Activated CD4-positive, CD25-positive, alpha-beta regulatory T cell treated with anti-CD3 and anti-CD28 coated beads, Interleukin-2, amount 50 U/mL, for 24 hours (primary cell): ENCODE measurements around the gene CLIP1.
"Not testable (repeated sequence)": the region's sequence is repeated elsewhere in the genome, so short reads cannot be mapped to it uniquely, and the experiment has no call there.

Experiments
- ATAC-seq, 2 donors: fragments of 150-1000 bp; cut with Tn5 transposase; one replicate each; pipeline ENCODE4 v1.10.0; 2021; ENCODE audit warnings: mild to moderate bottlenecking in 1 of 2, moderate library complexity in 1 of 2

The CLIP1 gene

DNA sequence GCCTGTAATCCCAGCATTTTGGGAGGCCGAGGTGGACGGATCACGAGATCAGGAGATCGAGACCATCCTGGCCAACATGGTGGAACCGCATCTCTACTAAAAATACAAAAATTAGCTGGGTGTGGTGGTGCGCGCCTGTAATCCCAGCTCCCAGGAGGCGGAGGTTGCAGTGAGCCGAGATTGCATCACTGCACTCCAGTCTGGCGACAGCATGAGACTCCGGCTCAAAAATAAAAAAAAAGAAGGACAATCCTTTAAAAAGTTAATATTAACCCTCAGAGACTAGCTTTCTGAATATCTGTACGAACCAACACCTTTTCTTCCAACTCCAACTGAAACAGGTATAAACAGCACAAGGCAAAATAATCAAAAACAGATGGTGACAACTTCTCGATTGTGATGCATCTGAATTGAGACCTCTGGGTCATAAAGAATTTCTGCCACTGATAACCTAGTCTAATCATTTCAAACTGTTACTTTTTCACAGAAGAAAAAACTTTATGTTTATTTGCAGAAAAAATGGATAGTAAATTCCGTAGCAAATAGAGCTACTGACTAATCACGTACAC, 27.8 kb downstream of the CLIP1 start:
- no peak for ATAC-seq

DNA sequence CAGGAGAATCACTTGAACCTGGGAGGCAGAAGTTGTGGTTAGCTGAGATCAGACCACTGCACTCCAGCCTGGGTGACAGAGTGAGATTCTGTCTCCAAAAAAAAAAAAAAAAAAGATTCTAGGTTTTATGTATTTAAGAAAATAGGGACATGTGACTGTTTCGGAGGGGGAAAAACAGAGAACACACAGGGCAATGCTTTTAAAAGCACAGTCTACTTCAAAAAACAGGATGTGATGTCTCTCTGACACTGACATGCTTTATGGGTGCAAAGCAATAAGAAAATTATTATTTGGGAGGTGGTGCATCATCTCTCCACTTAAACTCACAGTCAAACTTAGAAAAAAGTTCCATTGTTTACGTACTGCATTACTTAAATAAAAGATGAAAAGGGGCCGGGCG, 28.7 kb downstream of the CLIP1 start:
- ATAC-seq, result peak; percentile 65 to 77

DNA sequence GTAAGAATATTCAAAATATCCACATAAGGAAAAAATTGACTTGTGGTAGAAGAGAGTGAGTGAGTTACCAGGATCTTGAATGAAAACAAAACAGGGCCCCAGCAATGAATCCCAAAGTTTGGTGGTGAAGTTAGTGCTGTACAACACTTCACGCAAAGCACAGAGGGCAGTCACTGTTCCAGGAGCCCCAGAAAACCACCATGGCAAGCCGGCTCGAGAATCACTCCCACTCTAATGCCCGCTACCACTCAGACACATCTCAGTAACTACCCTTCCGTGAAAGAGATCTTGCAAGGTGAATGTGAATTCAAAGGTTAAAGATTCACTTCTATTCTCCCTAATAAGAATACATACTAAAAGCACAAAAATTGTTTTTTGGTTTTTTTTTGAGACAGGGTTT, 30.1 kb downstream of the CLIP1 start:
- ATAC-seq, result no peak

DNA sequence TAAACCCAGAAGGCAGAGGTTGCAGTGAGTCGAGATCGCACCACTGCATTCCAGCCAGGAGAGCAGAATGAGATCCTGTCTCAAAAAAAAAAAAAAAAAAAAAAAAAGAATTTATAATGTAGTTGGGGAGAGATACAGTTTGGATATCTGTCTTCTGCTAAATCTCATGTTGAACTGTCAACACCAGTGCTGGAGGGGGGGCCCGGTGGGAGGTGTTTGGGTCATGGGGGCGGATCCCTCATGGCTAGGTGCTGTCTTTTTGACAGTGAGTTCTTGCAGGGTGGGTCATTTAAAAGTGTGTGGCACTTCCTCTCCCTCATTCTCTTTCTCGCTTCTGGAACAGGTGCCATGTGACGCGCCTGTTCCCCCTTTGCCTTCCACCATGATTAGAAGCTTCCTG, 32.8 kb downstream of the CLIP1 start:
- ATAC-seq, result no peak

DNA sequence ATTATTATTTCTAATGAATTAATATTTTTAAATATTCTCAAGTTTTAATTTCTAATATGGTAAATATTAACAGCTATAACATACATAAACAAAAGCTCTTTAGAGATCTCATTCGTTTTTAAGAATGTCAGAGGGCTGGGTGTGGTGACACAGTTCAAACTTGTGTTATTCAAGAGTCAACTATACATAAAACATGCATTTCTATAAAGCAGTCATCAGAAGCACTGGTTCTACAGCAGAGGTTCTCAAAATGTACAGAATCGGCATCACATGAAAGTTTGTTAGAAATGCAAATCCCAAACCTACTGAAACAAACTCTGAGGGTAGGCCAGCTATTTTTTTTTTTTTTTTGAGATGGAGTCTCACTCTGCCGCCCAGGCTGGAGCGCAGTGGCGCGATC, 34.6 kb downstream of the CLIP1 start:
- ATAC-seq, result no peak

DNA sequence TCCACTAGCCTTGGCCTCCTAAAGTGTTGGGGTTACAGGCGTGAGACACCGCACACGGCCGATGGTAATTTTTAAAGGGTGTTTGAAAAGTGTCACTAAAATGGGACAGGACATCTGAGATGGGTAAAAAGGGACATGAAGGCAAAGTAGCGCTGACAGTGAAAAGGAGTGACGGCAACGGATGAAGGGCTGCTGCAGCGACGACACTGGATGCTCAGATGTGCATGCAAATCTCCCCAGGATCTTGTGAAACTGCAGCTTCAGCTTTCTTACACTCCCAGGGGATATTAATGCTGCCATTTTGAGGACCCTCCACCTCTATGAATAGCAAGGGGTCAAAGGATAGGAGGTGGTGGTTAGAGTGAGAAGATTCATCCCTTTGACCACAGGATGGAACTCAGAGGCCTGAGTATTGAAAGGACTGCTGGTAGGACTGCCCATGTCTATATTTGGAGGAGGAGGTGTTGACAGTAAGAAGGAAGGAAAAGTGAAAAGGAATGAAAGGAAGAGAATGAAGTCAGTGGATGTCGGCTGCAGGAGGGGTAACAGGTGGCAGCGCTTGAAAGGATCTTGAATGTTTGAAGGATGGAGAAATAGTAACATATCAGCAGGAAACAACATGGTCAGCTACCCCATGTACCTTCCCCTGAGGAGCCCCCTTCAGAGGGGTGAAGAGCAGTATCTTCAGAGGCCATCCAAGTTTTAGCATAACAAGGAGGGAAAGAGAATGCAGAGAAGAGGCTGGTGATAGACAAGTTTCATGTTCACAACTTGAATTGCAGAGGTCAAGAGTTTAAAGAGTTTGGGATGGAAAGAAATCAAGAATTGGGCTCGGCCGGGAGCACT, 37.1 kb downstream of the CLIP1 start:
- no peak for ATAC-seq

DNA sequence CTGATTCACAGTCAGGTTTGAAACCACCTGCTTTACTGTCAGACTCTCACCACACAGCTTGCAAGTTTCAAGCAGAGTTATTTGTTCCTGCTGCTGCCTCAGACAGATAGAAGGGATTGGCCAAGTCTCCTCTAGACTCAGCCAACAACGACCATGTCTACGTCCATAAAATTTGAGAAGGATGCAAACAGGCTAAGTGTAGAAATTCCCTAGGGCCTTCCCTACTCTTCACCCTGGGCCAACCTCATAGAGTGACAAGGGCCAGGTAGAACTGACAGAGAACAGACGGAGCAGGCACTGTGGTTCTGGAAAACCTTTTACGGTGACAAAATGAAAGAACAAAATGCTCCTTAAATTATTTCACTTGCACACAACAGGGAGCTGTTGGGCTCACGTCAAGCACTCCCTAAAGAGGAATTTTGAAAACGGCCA, 39.5 kb downstream of the CLIP1 start:
- no peak for ATAC-seq

DNA sequence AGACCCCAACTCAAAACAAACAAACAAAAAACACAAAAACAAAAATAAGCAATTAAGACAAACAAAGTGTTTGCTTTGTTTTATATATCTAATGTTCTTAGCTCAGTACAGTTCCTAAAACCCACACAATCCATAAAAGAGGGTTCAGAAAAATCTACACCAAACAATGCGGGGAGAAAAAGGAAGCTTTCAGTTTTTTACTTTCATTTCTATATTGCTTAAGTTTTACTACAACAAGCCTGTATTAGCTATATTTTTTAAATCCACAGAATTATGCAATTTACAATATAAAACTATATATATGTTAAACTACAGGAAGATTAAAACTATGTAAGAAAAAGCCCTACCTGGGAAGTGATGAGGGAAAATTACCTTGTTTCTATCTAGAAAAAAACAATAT, 41.4 kb downstream of the CLIP1 start:
- no peak for ATAC-seq

DNA sequence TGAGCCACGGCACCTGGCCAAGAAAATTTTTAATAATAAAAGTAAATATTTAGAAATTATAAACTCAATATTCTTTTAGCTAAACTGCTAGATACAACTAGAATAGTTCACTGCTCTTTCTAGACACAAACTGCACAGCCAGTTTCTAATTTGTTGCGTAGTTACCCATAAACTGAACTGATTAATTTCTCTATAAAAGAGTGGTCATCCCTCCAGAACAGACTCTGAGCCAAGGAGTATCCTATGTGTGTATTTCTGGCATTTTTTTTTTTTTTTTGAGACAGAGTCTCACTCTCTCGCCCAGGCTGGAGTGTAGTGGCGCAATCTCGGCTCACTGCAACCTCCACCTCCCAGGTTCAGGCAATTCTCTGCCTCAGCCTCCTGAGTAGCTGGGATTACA, 45.7 kb downstream of the CLIP1 start:
- ATAC-seq, result not testable (repeated sequence)

DNA sequence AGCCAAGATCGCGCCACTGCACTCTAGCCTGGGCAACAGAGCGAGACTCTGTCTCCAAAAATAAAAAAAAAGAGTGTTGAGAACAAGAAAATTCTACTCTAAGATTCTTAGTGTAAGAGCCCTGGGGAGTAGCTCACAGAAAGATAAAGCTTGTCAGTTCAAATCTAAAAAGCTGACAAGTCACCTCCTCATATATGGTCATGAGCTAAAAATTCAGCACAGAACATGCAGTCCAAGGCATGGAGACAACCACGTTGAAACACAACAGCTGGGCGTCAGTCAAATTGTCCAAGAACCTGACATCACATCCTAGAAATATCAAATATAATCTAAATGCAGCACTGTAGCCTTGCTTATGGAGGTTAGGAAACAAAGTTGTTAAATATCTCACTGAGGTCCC, 47.8 kb downstream of the CLIP1 start:
- ATAC-seq, result no peak

DNA sequence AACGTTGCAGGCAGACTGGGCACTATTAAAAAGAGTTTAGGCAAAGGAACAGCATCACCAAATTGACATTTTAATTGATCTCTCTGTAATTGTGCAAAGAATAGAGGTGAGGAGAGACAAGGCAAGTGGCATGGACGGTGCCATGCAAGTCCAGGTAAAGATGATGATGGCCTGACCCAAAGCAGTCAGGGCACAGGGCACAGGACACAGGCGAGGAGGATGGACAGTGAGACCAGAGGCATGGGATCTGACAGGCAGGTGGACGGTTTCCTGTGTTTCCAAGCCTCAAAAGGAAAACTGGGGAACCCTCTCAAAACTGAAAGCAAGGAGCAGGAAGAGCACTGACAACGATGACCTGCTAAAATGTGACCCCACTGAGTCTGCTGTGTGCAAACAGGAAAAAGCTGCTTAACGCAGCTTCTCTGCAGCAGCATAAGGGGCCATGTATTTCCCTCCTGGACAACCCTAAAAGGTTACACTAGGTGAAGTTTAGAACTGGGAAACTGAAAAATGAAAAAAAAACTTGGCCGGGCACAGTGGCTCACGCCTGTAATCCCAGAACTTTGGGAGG, 50.9 kb downstream of the CLIP1 start:
- ATAC-seq, result no peak

DNA sequence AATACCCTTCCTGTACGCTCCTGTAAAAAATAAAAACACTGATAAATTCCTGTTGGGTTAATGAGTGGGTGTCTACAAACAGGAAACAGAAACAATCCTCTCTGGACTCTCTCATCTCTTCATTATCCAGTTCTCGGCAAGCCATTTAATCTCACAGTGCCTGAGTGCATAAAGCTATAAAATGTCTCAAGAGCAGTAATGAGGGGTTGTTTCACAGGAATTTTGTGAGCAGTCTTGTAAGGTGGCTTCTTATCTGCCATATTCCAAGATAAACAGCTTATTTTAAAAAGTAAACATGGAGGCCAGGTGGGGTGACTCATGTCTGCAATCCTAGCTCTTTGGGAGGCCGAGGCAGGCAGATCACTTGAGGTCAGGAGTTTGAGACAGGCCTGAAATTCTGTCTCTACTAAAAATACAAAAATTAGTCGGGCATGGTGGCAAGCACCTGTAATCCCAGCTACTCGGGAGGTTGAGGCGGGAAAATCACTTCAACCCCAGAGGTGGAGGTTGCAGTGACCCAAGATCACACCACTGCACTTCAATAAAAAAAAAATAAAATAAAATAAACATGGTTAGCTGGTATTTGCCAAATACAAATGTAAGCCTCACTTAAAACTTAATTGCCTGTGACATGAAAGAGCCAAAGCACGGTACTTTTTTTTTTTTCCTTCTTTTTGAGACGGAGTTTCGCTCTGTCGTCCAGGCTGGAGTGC, 54.0 kb downstream of the CLIP1 start:
- no peak for ATAC-seq

DNA sequence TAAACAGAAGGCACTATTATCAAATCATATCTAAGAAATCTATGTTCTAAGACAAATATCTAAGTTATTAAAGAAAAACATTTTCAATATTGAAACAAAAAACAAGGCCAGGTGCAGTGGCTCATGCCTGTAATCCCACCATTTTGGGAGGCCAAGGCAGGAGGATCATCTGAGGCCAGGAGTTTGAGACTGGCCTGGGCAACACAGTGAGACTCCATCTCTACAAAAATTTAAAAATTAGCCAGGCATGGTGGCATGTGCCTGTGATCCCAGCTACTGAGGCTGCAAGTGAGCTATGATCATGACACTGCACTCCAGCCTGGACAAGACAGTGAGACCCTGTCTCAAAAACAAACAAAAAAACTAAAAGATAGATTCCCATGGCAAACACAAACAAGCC, 54.8 kb downstream of the CLIP1 start:
- ATAC-seq, result not testable (repeated sequence)

DNA sequence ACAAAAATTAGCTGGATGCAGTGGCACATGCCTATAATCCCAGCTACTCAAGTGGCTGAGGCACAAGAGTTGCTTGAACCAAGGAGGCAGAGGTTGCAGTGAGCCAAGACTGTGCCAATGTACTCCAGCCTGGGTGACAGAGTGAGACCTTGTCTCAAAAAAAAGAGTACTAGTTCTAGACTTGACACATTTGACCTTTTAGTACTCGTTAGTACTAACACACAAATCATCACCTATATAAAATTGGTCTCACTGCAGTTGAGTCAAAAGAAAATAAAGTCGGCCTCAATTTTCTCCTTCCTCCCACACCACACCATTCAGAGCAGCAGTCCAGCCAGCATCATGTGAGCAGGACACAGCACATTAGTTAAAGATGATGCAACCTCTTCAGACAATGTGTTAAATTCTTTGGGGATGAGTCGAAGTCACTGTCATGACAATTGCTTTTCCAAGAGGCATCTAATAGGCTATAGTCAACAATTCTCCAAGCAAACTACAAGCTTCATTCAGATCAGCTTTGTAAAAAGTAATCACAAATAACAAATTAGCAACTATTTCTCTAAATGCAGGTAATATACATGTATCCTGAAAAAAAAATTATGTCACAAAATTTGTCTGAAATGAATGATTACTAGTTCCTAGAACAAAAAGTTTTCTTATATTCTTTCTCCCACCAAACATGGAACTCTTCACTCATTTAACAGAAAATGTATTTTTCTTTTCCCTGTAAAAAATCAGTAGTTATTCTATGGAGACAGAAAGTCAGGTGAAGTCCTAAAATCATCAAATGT, 55.6 kb downstream of the CLIP1 start:
- peak in 1 of 2 donors; percentile 63 for ATAC-seq

DNA sequence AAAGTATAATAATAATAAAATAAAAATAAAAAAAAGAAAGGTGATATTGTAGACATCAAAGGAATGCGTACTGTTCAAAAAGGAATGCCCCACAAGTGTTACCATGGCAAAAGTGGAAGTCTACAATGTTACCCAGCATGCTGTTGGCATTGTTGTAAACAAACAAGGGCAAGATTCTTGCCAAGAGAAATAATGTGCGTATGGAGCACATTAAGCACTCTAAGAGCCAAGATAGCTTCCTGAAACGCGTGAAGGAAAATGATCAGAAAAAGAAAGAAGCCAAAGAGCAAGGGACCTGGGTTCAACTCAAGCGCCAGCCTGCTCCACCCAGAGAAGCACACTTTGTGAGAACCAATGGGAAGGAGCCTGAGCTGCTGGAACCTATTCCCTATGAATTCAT, 57.2 kb downstream of the CLIP1 start:
- not testable (repeated sequence) for ATAC-seq

DNA sequence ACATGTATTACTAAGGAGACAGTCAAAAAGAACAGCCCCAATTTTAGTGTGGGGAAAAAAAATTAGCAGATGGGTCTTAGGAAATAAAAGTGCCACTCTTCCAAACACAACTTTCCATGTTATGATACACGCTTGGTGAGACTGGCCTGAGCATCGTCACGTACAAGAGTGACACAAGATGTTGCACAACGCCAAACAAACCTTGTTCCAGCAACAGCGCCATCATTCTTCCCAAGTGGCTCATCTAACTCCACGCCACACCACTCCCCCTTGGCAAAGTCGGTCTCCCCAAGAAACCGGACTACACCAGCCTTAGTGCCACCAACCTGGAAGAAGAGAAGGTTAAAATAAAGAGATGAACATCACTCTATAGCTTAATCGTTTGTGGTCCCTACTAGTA, 58.7 kb downstream of the CLIP1 start:
- no peak for ATAC-seq

DNA sequence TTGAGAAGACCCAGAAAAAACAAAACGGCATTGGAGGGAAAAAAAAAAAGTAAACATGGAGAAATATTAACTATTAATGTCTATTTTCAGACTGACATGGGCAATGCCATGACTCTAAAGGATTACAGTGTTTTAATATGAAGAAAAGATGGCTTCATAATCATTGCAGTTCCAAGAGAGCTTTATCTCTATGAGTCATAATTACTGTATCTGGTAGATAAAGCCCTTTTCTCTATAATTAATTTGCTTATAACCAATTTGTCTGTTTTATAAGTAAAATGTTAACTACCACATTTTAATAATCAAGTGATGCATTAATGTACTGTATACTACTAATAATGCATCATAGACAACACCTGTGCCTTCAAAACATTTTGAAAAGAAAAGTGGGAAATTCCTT, 59.7 kb downstream of the CLIP1 start:
- no peak for ATAC-seq

DNA sequence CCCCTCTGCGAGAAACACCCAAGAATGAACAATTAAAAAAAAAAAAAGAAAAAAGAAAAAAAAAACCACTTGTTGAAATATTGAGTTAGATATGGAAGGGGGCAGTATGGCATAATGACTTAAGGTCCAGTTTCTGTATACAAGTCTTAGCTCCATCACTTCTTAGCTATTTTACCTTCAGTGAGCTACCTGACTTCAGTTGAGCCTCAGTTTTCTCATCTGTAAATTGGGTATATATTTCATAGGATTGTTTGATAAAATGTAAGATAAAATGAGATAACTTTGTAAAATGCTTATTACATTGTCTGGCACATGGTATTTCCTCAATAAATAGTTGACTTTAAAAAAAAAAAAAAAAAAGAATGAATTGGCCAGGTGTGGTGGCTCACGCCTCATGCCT, 64.1 kb downstream of the CLIP1 start:
- not testable (repeated sequence) for ATAC-seq

DNA sequence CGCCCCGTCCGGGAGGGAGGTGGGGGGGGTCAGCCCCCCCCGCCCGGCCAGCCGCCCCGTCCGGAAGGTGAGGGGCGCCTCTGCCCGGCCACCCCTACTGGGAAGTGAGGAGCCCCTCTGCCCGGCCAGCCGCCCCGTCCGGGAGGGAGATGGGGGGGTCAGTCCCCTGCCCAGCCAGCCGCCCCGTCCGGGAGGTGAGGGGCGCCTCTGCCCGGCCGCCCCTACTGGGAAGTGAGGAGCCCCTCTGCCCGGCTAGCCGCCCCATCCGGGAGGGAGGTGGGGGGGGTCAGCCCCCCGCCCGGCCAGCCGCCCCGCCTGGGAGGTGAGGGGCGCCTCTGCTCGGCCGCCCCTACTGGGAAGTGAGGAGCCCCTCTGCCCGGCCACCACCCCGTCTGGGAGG, 64.9 kb downstream of the CLIP1 start:
- not testable (repeated sequence) for ATAC-seq

DNA sequence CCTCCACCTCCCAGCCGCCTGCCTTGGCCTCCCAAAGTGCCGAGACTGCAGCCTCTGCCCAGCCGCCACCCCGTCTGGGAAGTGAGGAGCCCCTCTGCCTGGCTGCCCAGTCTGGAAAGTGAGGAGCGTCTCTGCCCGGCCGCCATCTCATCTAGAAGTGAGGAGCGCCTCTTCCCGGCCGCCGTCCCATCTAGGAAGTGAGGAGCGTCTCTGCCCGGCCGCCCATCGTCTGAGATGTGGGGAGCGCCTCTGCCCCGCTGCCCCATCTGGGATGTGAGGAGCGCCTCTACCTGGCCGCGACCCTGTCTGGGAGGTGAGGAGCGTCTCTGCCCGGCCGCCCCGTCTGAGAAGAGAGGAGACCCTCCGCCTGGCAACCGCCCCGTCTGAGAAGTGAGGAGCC, 65.5 kb downstream of the CLIP1 start:
- not testable (repeated sequence) for ATAC-seq

DNA sequence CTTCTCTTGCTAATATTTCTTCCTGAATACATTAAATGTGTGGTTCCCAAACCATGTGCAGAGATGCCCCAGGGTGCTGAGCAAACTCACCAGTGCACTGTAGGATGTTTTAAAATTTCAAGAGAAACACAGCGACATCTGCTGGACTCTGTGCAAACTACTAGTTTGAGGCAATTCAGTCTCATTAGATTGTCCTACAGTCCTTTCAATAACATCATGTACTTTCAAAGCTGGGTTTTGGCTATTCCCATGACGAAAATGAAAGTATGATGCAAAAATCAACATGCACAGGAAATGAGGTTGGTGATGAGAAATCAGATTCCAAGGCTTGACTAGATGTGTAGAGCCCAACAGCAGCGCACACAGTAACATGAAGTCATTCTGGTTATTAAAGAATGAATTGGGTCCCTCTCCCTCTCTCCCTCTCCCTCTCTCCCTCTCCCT, 66.3 kb downstream of the CLIP1 start:
- ATAC-seq, result peak; percentile 75 to 83

DNA sequence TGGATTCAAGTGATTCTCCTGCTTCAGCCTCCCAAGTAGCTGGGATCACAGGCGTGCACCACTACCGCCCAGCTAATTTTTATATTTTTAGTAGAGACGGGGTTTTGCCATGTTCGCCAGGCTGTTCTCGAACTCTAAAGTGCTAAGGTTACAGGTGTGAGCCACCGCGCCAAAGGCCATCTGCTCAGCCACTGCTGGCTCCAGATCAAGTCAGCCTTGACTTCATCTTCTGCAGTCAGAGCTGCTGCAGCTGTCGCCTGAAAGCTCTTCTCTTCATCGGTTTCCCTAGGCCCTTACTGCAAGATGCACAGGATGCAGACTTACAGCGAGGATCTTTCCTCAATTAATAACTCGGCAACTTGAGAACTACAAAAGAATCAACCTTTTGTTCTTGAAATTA, 66.8 kb downstream of the CLIP1 start:
- ATAC-seq, result no peak
